Common myeloid progenitor, CD34-positive (primary cell): ENCODE measurements around the gene GALNT2.

ENCODE experiments used
- CTCF ChIA-PET: fragments of 350-600 bp; sonication (Branson Sonifier 250); formaldehyde crosslinking; loops from one replicate; lab custom pipeline; 2021; ENCODE audit warnings: antibody characterized with exemption; lab: Charles Lee
- POLR2A ChIA-PET: fragments of 350-600 bp; sonication (Branson Sonifier 250); formaldehyde crosslinking; loops from one replicate; lab custom pipeline; 2021; ENCODE audit warnings: antibody characterized with exemption; lab: Charles Lee
- DNase-seq, 3 donors: peaks; one replicate each; pipeline versions ENCODE4 v3.0.0 to v3.0.0-alpha.2; 2013
- H3K27ac ChIP-seq, 2 experiments: 1 replicate in 1 of 2; 2 replicates in 1 of 2; pipeline ENCODE4 v1.7.0; 2013; ENCODE audit warnings: inconsistent platforms in 2 of 2, low read length in 2 of 2, mild to moderate bottlenecking in 2 of 2, low read depth in 1 of 2, moderate library complexity in 1 of 2; ENCODE audit not compliant: severe bottlenecking in 2 of 2, insufficient read depth in 1 of 2, poor library complexity in 1 of 2
- H3K27me3 ChIP-seq, 5 experiments: replicated peaks in 2 of 5; 1 replicate in 3 of 5; 2 replicates in 2 of 5; pipeline versions ENCODE4 v1.6.1 to v1.7.0; 2013; ENCODE audit warnings: low read length in 4 of 5, mild to moderate bottlenecking in 2 of 5, moderate library complexity in 2 of 5, inconsistent platforms in 1 of 5; ENCODE audit not compliant: insufficient read depth in 5 of 5, control insufficient read depth in 4 of 5
- H3K36me3 ChIP-seq, 4 experiments: 1 replicate in 2 of 4; 2 replicates in 2 of 4; pipeline versions ENCODE4 v1.6.1 to v1.7.0; 2013; ENCODE audit warnings: low read length in 3 of 4, control low read depth in 1 of 4, mild to moderate bottlenecking in 1 of 4; ENCODE audit not compliant: control insufficient read depth in 4 of 4, insufficient read depth in 4 of 4
- H3K4me1 ChIP-seq, 4 experiments: 1 replicate in 3 of 4; 2 replicates in 1 of 4; pipeline versions ENCODE4 v1.6.1 to v1.7.1; 2013; ENCODE audit warnings: low read length in 3 of 4, mild to moderate bottlenecking in 3 of 4, control low read depth in 1 of 4, inconsistent platforms in 1 of 4, moderate library complexity in 1 of 4; ENCODE audit not compliant: control insufficient read depth in 4 of 4, insufficient read depth in 4 of 4; ENCODE audit errors: control extremely low read depth in 1 of 4
- H3K4me3 ChIP-seq, 7 experiments: 1 replicate in 4 of 7; 2 replicates in 3 of 7; pipeline versions ENCODE4 v1.5.1 to v1.7.0; 2013; ENCODE audit warnings: mild to moderate bottlenecking in 7 of 7, low read length in 6 of 7, moderate library complexity in 6 of 7, inconsistent platforms in 2 of 7, low read depth in 2 of 7, control low read depth in 1 of 7; ENCODE audit not compliant: insufficient read depth in 4 of 7, control insufficient read depth in 1 of 7; ENCODE audit errors: extremely low read depth in 1 of 7
- H3K9me3 ChIP-seq, 5 experiments: 1 replicate in 4 of 5; 2 replicates in 1 of 5; pipeline versions ENCODE4 v1.6.1 to v1.7.1; 2013; ENCODE audit warnings: low read length in 4 of 5, mild to moderate bottlenecking in 2 of 5, inconsistent platforms in 1 of 5, low read depth in 1 of 5, moderate library complexity in 1 of 5; ENCODE audit not compliant: control insufficient read depth in 4 of 5, insufficient read depth in 2 of 5; ENCODE audit errors: control extremely low read depth in 1 of 5
- WGBS: methylation state at CpG from one replicate; pipeline ENCODE4 v1.1.5; 2013; ENCODE audit not compliant: insufficient coverage; 5-methylcytosine and 5-hydroxymethylcytosine counted together

The GALNT2 gene

GRCh38 chr1:230207598-230207997 lies 140.6 kb downstream of the GALNT2 start:
- POLR2A ChIA-PET: no interaction called here
- H3K9me3 ChIP-seq: no peaks in the 10 kb centered on the region
- DNase-seq: no peak
- peaks cover 0 to 36% (median 18%) of the 10 kb centered on the region in 4 experiments for H3K36me3 ChIP-seq
- CTCF ChIA-PET: interaction anchor here (0.6 to 1.7 kb wide), 4 partner anchors 15 to 205 kb away, joined by 3 read pairs; no protein-coding TSS in a partner anchor
- H3K27ac ChIP-seq: no peak overlapping the region
- no peaks in the 10 kb centered on the region for H3K27me3 ChIP-seq
- WGBS: 100% methylated on average over 4 of the region's 6 CpGs
- H3K4me1 ChIP-seq: peaks cover 4 to 13% (median 5%) of the 10 kb centered on the region in 4 experiments
- H3K4me3 ChIP-seq: no peak overlapping the region

GRCh38 chr1:230208619-230209261 lies 141.7 kb downstream of the GALNT2 start:
- H3K4me3 ChIP-seq: no peak overlapping the region
- 86% methylated on average over 6 of the region's 10 CpGs for WGBS
- peaks cover 4 to 19% (median 5%) of the 10 kb centered on the region in 4 experiments for H3K4me1 ChIP-seq
- H3K27me3 ChIP-seq: no peaks in the 10 kb centered on the region
- peak overlapping the region in 1 of 2 experiments; percentile 3 for H3K27ac ChIP-seq
- H3K9me3 ChIP-seq: peaks cover 0 to 3% (median 0%) of the 10 kb centered on the region in 5 experiments
- H3K36me3 ChIP-seq: peaks cover 0 to 25% (median 13%) of the 10 kb centered on the region in 4 experiments
- peak in 2 of 3 donors; percentile 40 to 49 for DNase-seq
- ChIA-PET CTCF (interaction anchor here (0.6 to 1.2 kb wide), 6 partner anchors 41 to 653 kb away, joined by 3 to 4 read pairs (median 3); no protein-coding TSS in a partner anchor), POLR2A (no interaction called here)

GRCh38 chr1:230210326-230210980 lies 143.4 kb downstream of the GALNT2 start:
- ChIA-PET POLR2A (no interaction called here), CTCF (interaction anchor here (0.7 to 1.5 kb wide), 5 partner anchors 11 to 16 kb away, joined by 3 to 4 read pairs (median 3); no protein-coding TSS in a partner anchor)
- Histone ChIP-seq H3K4me1 (peaks cover 4 to 19% (median 5%) of the 10 kb centered on the region in 4 experiments), H3K27ac (no peak overlapping the region), H3K27me3 (no peaks in the 10 kb centered on the region), H3K9me3 (peaks cover 0 to 3% (median 0%) of the 10 kb centered on the region in 5 experiments), H3K4me3 (no peak overlapping the region), H3K36me3 (peaks cover 0 to 19% (median 5%) of the 10 kb centered on the region in 4 experiments)
- no CpG with 5 or more reads among the region's 4 CpGs for WGBS
- DNase-seq: no peak

- H3K27ac ChIP-seq: no peak overlapping the region
- no peak for DNase-seq
- ChIA-PET POLR2A (no interaction called here), CTCF (interaction anchor here (0.8 to 1.5 kb wide), 4 partner anchors 12 to 50 kb away, joined by 3 to 4 read pairs (median 3); no protein-coding TSS in a partner anchor)
- H3K4me3 ChIP-seq: no peak overlapping the region
- 100% methylated on average over 7 of the region's 13 CpGs for WGBS
- no peaks in the 10 kb centered on the region for H3K27me3 ChIP-seq
- H3K9me3 ChIP-seq: peaks cover 0 to 3% (median 0%) of the 10 kb centered on the region in 5 experiments
- peaks cover 4 to 19% (median 5%) of the 10 kb centered on the region in 4 experiments for H3K4me1 ChIP-seq
- peaks cover 0 to 16% (median 1%) of the 10 kb centered on the region in 4 experiments for H3K36me3 ChIP-seq
These were observed 143.9 kb downstream of the GALNT2 start for GRCh38 chr1:230210981-230211336.

GRCh38 chr1:230211436-230212145 lies 144.6 kb downstream of the GALNT2 start:
- Histone ChIP-seq H3K9me3 (peaks cover 0 to 3% (median 0%) of the 10 kb centered on the region in 5 experiments), H3K27ac (no peak overlapping the region), H3K4me3 (no peak overlapping the region), H3K36me3 (peaks cover 0 to 12% (median 1%) of the 10 kb centered on the region in 4 experiments), H3K4me1 (peaks cover 4 to 19% (median 5%) of the 10 kb centered on the region in 4 experiments), H3K27me3 (no peaks in the 10 kb centered on the region)
- ChIA-PET CTCF (interaction anchor here (0.8 to 1.5 kb wide), 3 partner anchors 11 to 50 kb away, joined by 3 read pairs; no protein-coding TSS in a partner anchor), POLR2A (no interaction called here)
- DNase-seq: peak in 1 of 3 donors; percentile 15
- WGBS: 88% methylated on average over 6 of the region's 8 CpGs

- no peaks in the 10 kb centered on the region for H3K27me3 ChIP-seq
- CTCF ChIA-PET: interaction anchor here (0.9 to 1.5 kb wide), 3 partner anchors 10 to 21 kb away, joined by 3 read pairs; no protein-coding TSS in a partner anchor
- no peak overlapping the region for H3K27ac ChIP-seq
- H3K4me1 ChIP-seq: peaks cover 4 to 19% (median 6%) of the 10 kb centered on the region in 4 experiments
- POLR2A ChIA-PET: no interaction called here
- H3K4me3 ChIP-seq: no peak overlapping the region
- 57% methylated on average over 3 of the region's 7 CpGs for WGBS
- peak in 2 of 3 donors; percentile 55 to 56 for DNase-seq
- peaks cover 0 to 10% (median 1%) of the 10 kb centered on the region in 4 experiments for H3K36me3 ChIP-seq
- peaks cover 0 to 3% (median 0%) of the 10 kb centered on the region in 5 experiments for H3K9me3 ChIP-seq
These were observed 145.4 kb downstream of the GALNT2 start for GRCh38 chr1:230212405-230212936.
